Kidney epithelial cell (primary cell): ENCODE measurements around the gene SGPL1. TPM values are rescaled to one million over a fixed set of nuclear protein-coding genes. Genes with fewer than 3 reads are reported as not detected.

Experiments used
- DNase-seq: peaks from one replicate; pipeline ENCODE4 v3.0.0-alpha.2; 2010; ENCODE audit warnings: low read depth
- H3K27me3 ChIP-seq: 2 replicates; pipeline ENCODE4 v1.6.0; 2011; ENCODE audit warnings: low read length; ENCODE audit not compliant: control insufficient read depth, insufficient read depth
- H3K36me3 ChIP-seq: 2 replicates; pipeline ENCODE4 v1.5.1; 2011; ENCODE audit warnings: low read length; ENCODE audit not compliant: control insufficient read depth, insufficient read depth
- H3K4me3 ChIP-seq: 2 replicates; pipeline ENCODE4 v1.5.1; 2011; ENCODE audit warnings: low read depth, mild to moderate bottlenecking, control low read depth, low read length
- total RNA-seq: library from RNA; depleted of rRNA; stranded (reverse); fragments of >200 nt; gene quantifications from 2 replicates; pipeline ENCODE4 v1.2.3, GENCODE V29; 2015
- TF ChIP-seq, protein P1 (sequence below): IDR thresholded peaks from 2 replicates; pipeline ENCODE4 v1.5.1; 2011; ENCODE audit warnings: mild to moderate bottlenecking, moderate library complexity, low read length, control low read depth, inconsistent platforms; ENCODE audit not compliant: insufficient read depth, poor library complexity, severe bottlenecking

SGPL1 gene
- total RNA-seq, 1 donor from 2014 or later: 83.5 TPM

DNA sequence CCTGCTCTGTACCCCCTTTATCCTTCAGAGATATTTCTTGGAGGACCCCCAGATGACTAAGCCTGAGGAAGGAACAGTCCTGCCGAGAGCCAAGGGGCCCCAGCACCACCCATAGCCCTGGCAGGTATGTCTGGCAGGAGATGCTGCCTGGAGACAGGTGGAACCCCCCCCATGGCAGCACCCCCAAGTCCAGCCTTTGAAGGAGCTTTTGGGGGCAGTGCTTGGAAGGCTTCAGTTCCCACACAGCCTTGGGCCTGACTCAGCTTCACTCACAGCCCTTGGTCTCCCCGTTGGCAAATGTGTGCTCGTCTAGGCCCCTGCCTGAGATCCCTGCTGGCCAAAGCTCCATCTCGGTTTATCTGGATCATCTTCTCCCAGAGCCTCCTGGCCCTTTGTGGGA lies 95.6 kb downstream of the SGPL1 start:
- TF ChIP-seq, protein P1, sequence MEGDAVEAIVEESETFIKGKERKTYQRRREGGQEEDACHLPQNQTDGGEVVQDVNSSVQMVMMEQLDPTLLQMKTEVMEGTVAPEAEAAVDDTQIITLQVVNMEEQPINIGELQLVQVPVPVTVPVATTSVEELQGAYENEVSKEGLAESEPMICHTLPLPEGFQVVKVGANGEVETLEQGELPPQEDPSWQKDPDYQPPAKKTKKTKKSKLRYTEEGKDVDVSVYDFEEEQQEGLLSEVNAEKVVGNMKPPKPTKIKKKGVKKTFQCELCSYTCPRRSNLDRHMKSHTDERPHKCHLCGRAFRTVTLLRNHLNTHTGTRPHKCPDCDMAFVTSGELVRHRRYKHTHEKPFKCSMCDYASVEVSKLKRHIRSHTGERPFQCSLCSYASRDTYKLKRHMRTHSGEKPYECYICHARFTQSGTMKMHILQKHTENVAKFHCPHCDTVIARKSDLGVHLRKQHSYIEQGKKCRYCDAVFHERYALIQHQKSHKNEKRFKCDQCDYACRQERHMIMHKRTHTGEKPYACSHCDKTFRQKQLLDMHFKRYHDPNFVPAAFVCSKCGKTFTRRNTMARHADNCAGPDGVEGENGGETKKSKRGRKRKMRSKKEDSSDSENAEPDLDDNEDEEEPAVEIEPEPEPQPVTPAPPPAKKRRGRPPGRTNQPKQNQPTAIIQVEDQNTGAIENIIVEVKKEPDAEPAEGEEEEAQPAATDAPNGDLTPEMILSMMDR: no peak
- DNase-seq: no peak
- H3K36me3 ChIP-seq: no peaks in the 10 kb centered on the region
- H3K4me3 ChIP-seq: no peak overlapping the region
- peaks cover 49% of the 10 kb centered on the region for H3K27me3 ChIP-seq

DNA sequence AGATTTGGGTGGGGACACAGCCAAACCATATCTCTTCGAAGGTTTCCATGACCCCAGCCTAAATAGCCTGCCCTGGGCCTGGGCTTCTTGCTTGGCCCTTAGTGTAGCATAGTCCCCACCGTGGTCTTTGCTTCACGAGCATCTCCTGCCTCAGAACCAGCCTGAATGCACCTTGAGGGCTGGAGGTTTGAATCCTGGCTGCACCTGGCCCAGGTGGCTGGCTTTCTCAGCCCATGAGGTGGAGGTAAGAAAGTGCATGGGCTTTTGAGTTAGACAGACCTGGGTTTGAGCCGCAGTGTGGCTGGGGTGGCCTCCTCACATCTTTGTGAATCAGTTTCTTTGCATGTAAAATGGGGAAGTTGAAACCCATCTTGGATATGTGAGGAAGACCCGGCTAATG lies 96.8 kb downstream of the SGPL1 start:
- TF ChIP-seq, protein P1: no peak
- DNase-seq: no peak
- Histone ChIP-seq H3K4me3 (no peak overlapping the region), H3K36me3 (no peaks in the 10 kb centered on the region), H3K27me3 (peaks cover 54% of the 10 kb centered on the region)

DNA sequence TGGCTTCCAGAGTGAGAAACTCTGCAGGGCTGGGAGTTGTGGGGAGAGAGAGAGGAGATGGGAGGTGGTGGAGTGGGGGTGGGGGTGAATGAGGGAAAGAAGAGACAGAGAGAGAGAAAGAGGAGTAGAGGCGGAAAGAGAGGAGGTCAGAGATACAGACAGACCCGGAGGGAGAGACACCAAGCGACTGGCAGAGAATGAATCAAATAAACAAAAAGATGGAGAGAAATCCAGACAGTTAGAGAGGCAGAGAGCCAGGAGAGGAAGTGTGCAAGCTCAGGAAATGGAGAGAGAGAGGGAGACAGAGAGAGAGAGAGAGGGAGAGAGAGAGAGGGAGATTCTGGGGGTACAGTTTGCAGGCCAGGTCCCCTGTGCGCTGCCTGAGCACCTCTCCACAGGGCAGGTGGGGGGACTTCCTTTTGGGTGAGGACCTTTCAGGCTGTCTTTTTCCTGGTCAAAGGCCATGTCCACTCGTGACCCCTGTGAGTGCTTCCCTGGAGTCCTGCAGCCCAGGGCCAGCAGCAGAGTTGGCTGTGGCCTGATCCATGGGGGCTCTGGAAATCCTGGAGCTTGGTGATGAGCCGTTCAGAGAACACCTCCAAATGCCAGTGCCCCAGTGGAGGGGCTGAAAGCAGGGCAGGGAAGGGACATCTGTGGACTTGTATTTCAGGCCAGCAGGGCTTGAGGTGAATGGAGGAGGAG lies 97.6 kb downstream of the SGPL1 start:
- H3K36me3 ChIP-seq: no peaks in the 10 kb centered on the region
- no peak for DNase-seq
- TF ChIP-seq, protein P1: no peak
- H3K27me3 ChIP-seq: peaks cover 52% of the 10 kb centered on the region
- no peak overlapping the region for H3K4me3 ChIP-seq

DNA sequence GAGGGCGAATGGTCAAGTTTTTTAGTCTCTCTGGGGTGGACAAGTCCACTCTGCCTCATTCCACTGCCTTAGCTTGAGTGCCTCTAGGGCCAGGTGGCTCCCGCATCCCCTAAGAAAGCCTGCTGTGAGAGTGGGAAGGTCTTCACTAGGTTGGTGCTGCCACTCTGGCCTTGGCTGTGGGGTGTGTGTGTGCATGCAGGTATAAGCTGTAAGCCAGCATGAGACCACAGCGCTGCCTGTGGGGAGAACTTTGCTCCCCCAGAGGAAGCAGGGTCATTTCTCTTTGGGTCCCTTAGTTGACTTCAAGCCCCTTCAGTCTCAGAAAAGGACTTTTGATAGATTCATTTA lies 98.1 kb downstream of the SGPL1 start:
- Histone ChIP-seq H3K4me3 (no peak overlapping the region), H3K27me3 (peaks cover 50% of the 10 kb centered on the region), H3K36me3 (no peaks in the 10 kb centered on the region)
- TF ChIP-seq, protein P1: no peak
- no peak for DNase-seq

- TF ChIP-seq, protein P1: no peak
- Histone ChIP-seq H3K36me3 (no peaks in the 10 kb centered on the region), H3K27me3 (peaks cover 51% of the 10 kb centered on the region), H3K4me3 (no peak overlapping the region)
- DNase-seq: no peak
Observed at GRCh38 chr10:70914316-70914864, 98.6 kb downstream of the SGPL1 start.

GRCh38 chr10:70915206-70915605 lies 99.5 kb downstream of the SGPL1 start:
- no peak for DNase-seq
- H3K27me3 ChIP-seq: peaks cover 48% of the 10 kb centered on the region

More at GRCh38 chr10:70915206-70915605, 99.5 kb downstream of the SGPL1 start:
- TF ChIP-seq, protein P1: no peak
- H3K36me3 ChIP-seq: no peaks in the 10 kb centered on the region
- H3K4me3 ChIP-seq: no peak overlapping the region
